ENCODE data around the gene SCUBE2.

- TF ChIP-seq CTCF (IDR thresholded peaks at IDR 0.05), result no peak
- no peak for TF ChIP-seq POLR2A (IDR thresholded peaks at IDR 0.05)
Observed at GRCh38 chr11:9005087-9005486, 86.3 kb downstream of the SCUBE2 start.

All from sigmoid colon (tissue), 3 donors.